ENCODE measurements around the gene RNF167. TPM values are rescaled to one million over a fixed set of nuclear protein-coding genes. Genes with fewer than 3 reads are reported as not detected.
"Not testable (repeated sequence)": the region's sequence is repeated elsewhere in the genome, so short reads cannot be mapped to it uniquely, and the experiment has no call there.

Gene RNF167
- total RNA-seq, 1 donor from 2014 or later = 90.7 TPM

DNA sequence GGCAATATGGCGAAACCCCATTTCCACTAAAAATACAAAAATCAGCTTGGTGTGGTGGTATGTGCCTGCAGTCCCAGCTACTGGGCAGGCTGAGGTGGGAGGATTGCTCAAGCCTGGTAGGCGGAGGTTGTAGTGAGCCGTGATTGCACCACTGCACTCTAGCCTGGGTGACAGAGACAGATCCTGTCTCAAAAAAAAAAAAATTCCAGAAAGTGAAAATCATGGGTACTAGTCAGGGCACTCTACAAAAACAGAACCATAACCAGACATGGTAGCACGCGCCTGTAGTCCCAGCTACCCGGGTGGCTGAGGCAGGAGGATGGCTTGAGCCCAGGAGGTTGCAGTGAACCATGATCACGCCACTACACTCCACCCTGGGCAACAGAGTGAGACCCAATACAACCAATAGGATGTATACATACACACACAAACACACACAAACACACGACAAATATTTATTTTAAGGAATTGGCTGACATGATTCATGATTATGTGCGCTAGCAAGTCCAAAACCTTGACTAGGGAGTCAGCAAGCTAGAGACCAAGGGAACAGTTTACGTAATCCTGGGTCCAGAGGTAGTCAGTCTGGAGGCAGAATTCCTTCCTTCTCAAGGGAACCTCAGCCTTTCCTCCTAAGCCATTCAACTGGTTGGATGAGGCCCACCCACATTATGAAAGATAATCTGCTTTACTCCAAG lies 19.6 kb upstream of the RNF167 start:
- Histone ChIP-seq H3K36me3 (no peaks in the 10 kb centered on the region), H3K9me3 (replicated peaks) (no peaks in the 10 kb centered on the region), H3K4me1 (no peaks in the 10 kb centered on the region), H3K27ac (replicated peaks) (no peak overlapping the region), H3K4me3 (no peak overlapping the region), H3K27me3 (ENCODE audit: low read depth) (no peaks in the 10 kb centered on the region)
- intact Hi-C loops (cut with micrococcal nuclease) = no loop called here
- no peak for DNase-seq
- TF ChIP-seq CTCF (IDR thresholded peaks at IDR 0.05; ENCODE audit: borderline replicate concordance) = no peak

DNA sequence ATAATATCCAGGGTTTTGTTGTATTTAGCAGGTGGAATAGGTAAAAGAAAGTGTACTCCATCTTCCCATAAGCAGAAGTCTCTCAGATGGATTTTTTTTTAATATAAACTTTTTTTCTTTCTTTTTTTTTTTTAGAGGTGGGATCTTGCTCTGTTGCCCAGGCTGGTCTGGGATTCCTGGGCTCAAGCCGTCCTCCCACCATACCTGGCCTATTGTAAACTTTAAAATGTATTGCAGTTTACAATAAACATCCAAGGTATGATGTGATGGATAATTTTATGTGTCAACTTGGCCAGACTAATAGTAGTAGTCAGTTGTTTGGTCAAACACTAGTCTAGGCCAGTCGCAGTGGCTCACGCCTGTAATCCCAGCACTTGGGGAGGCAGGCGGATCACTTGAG lies 18.7 kb upstream of the RNF167 start:
- DNase-seq = no peak
- intact Hi-C loops (cut with micrococcal nuclease) = no loop called here
- Histone ChIP-seq H3K27ac (replicated peaks) (no peak overlapping the region), H3K27me3 (ENCODE audit: low read depth) (no peaks in the 10 kb centered on the region), H3K36me3 (no peaks in the 10 kb centered on the region), H3K4me1 (no peaks in the 10 kb centered on the region), H3K9me3 (replicated peaks) (no peaks in the 10 kb centered on the region), H3K4me3 (no peak overlapping the region)
- no peak for TF ChIP-seq CTCF (IDR thresholded peaks at IDR 0.05; ENCODE audit: borderline replicate concordance)

- H3K9me3 ChIP-seq (replicated peaks); intact Hi-C loops (cut with micrococcal nuclease); H3K4me1 ChIP-seq; H3K27ac ChIP-seq (replicated peaks); H3K27me3 ChIP-seq (ENCODE audit: low read depth); DNase-seq; H3K36me3 ChIP-seq; H3K4me3 ChIP-seq: not testable (repeated sequence)
Observed at GRCh38 chr17:4926577-4927335, 13.3 kb upstream of the RNF167 start.

DNA sequence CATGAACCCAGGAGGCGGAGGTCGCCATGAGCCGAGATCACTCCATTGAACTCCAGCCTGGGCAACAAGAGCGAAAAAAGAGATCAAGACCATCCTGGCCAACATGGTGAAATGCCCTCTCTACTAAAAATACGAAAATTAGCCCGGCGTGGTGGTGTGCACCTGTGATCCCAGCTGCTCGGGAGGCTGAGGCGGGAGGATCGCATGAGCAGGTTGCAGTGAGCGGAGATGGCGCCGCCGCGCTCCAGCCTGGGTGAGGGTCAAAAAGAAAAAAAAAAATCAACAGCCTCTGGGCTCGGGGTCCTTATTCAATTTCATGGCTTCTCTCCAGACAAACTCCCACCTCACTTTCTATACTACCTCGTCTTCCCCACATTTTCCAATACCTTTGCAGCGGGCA lies 11.2 kb upstream of the RNF167 start:
- H3K36me3 ChIP-seq = no peaks in the 10 kb centered on the region
- no peak for DNase-seq
- intact Hi-C loops (cut with micrococcal nuclease) = no loop called here
- no peaks in the 10 kb centered on the region for H3K9me3 ChIP-seq (replicated peaks)
- H3K4me1 ChIP-seq = peaks cover under 1% of the 10 kb centered on the region
- H3K27me3 ChIP-seq (ENCODE audit: low read depth) = no peaks in the 10 kb centered on the region
- H3K27ac ChIP-seq (replicated peaks) = no peak overlapping the region
- no peak overlapping the region for H3K4me3 ChIP-seq
- no peak for TF ChIP-seq CTCF (IDR thresholded peaks at IDR 0.05; ENCODE audit: borderline replicate concordance)

GRCh38 chr17:4931963-4932362 lies 8.1 kb upstream of the RNF167 start, which contains the start of gene GP1BA:
Gene GP1BA, plus strand, starts transcription at chr17:4932277. Its CDS starts 328 bp downstream, at chr17:4932605.
- intact Hi-C loops (cut with micrococcal nuclease) = no loop called here

More at GRCh38 chr17:4931963-4932362, 8.1 kb upstream of the RNF167 start, which contains the start of gene GP1BA:
- Histone ChIP-seq H3K9me3 (replicated peaks) (no peaks in the 10 kb centered on the region), H3K4me1 (peaks cover 10% of the 10 kb centered on the region), H3K4me3 (no peak within 1 kb of the TSS), H3K36me3 (peaks cover 11% of the 10 kb centered on the region), H3K27me3 (ENCODE audit: low read depth) (no peaks in the 10 kb centered on the region), H3K27ac (replicated peaks) (no peak within 1 kb of the TSS)
- TF ChIP-seq CTCF (IDR thresholded peaks at IDR 0.05; ENCODE audit: borderline replicate concordance) = no peak
- DNase-seq = no peak
